Aorta (tissue), 5 donors: ENCODE measurements around the gene BMP8B. TPM values are rescaled to one million over a fixed set of nuclear protein-coding genes. Genes with fewer than 3 reads are reported as not detected.
"Not testable (repeated sequence)": the region's sequence is repeated elsewhere in the genome, so short reads cannot be mapped to it uniquely, and the experiment has no call there.

ENCODE experiments used
- ATAC-seq: fragments of 200-7000 bp; cut with Tn5 transposase; one replicate; pipeline ENCODE4 v1.9.1; 2022; ENCODE audit warnings: moderate library complexity; ENCODE audit not compliant: low FRiP score
- DNase-seq, 2 donors: peaks; one replicate each; pipeline ENCODE4 v3.0.0-alpha.2; 2020
- H3K27ac ChIP-seq, 2 donors: one replicate each; pipeline ENCODE4 v1.5.1; 2013; ENCODE audit warnings: low read length in 2 of 2, mild to moderate bottlenecking in 2 of 2, moderate library complexity in 2 of 2, control low read depth in 1 of 2, inconsistent platforms in 1 of 2, low read depth in 1 of 2
- H3K27me3 ChIP-seq, 2 donors: one replicate each; pipeline ENCODE4 v1.6.1; 2013; ENCODE audit warnings: control low read depth in 1 of 2, low read length in 1 of 2, mild to moderate bottlenecking in 1 of 2, moderate library complexity in 1 of 2; ENCODE audit not compliant: insufficient read depth in 2 of 2, control insufficient read depth in 1 of 2
- H3K36me3 ChIP-seq, 2 donors: one replicate each; pipeline ENCODE4 v1.6.1; 2013; ENCODE audit warnings: control low read depth in 1 of 2, low read length in 1 of 2, mild to moderate bottlenecking in 1 of 2; ENCODE audit not compliant: insufficient read depth in 2 of 2, control insufficient read depth in 1 of 2
- H3K4me1 ChIP-seq, 2 donors: one replicate each; pipeline ENCODE4 v1.6.1; 2013; ENCODE audit warnings: low read length in 2 of 2, control low read depth in 1 of 2, mild to moderate bottlenecking in 1 of 2, moderate library complexity in 1 of 2; ENCODE audit not compliant: insufficient read depth in 2 of 2, control insufficient read depth in 1 of 2
- H3K4me3 ChIP-seq, 2 donors: one replicate each; pipeline ENCODE4 v1.5.1; 2013; ENCODE audit warnings: low read length in 2 of 2, control low read depth in 1 of 2, mild to moderate bottlenecking in 1 of 2
- H3K9me3 ChIP-seq: one replicate; pipeline ENCODE4 v1.6.1; 2013; ENCODE audit warnings: mild to moderate bottlenecking, low read length; ENCODE audit not compliant: control insufficient read depth
- WGBS, 2 donors: extraction: QIAGEN DNeasy Blood & Tissue Kit; methylation state at CpG; one replicate each; pipeline ENCODE4 v1.1.7; 2013; 5-methylcytosine and 5-hydroxymethylcytosine counted together
- intact Hi-C, 2 donors: fragments of 100-400 bp; cut with DNase I; formaldehyde crosslinking; loops; one replicate each; pipeline versions ENCODE4 v1.14.2 to v1.15.0; 2022
- polyA plus RNA-seq, 2 donors: library from polyadenylated mRNA; stranded (reverse); fragments of 200-250 nt; gene quantifications; one replicate each; pipeline ENCODE4 v1.2.3, GENCODE V29; 2013
- total RNA-seq, 2 donors: library from RNA; stranded (reverse); fragmentation: NEBNext Ultra II Directional; extraction: Animal tissue kit (Norgen Biotek cat#: 25700); gene quantifications; one replicate each; pipeline ENCODE4 v1.2.1, GENCODE V29; 2021
- donor health status: healthy with polysubstance abuse.
- donor health status: Bipolar disorder and iron deficiency.
- donor health status: DM: no; HTN: no; CAD: no.
- donor health status: DM: no; HTN: no; CAD: no.
- donor health status: DM: yes; HTN: yes; CAD: no.

BMP8B gene
- total and polyA plus RNA-seq, 4 donors = 0.03 to 1.4 (median 0.91) TPM

- ATAC-seq (no peak), DNase-seq (no peak)
- Histone ChIP-seq H3K27me3 (no peaks in the 10 kb centered on the region), H3K9me3 (no peaks in the 10 kb centered on the region), H3K27ac (no peak overlapping the region), H3K36me3 (no peaks in the 10 kb centered on the region), H3K4me1 (no peaks in the 10 kb centered on the region), H3K4me3 (no peak overlapping the region)
- WGBS, 2 donors = 78 to 86% methylated on average over 2 of the region's 2 CpGs
- intact Hi-C loops = no loop called here
These were observed 40.1 kb upstream of the BMP8B start for GRCh38 chr1:39828734-39829133.

- ATAC-seq, H3K36me3 ChIP-seq, H3K27me3 ChIP-seq, H3K9me3 ChIP-seq, H3K4me3 ChIP-seq, DNase-seq, intact Hi-C loops, H3K27ac ChIP-seq, H3K4me1 ChIP-seq: not testable (repeated sequence)
- 73 to 83% methylated on average over 6 of the region's 6 CpGs for WGBS, 2 donors
These were observed 39.6 kb upstream of the BMP8B start for GRCh38 chr1:39828255-39828654.

GRCh38 chr1:39827201-39827600 lies 38.5 kb upstream of the BMP8B start:
- no peaks in the 10 kb centered on the region for H3K27me3 ChIP-seq
- WGBS, 2 donors = 71 to 73% methylated on average over 7 of the region's 7 CpGs
- intact Hi-C loops = no loop called here

GRCh38 chr1:39826583-39826982 lies 37.9 kb upstream of the BMP8B start:
- 83 to 85% methylated on average over 6 of the region's 6 CpGs for WGBS, 2 donors
- no peaks in the 10 kb centered on the region for H3K4me1 ChIP-seq
- H3K9me3 ChIP-seq = no peaks in the 10 kb centered on the region
- no peaks in the 10 kb centered on the region for H3K27me3 ChIP-seq
- H3K36me3 ChIP-seq = no peaks in the 10 kb centered on the region
- H3K4me3 ChIP-seq = no peak overlapping the region
- H3K27ac ChIP-seq = no peak overlapping the region
- DNase-seq = no peak
- intact Hi-C loops = no loop called here
- no peak for ATAC-seq

More at GRCh38 chr1:39827201-39827600, 38.5 kb upstream of the BMP8B start:
- Histone ChIP-seq H3K4me3 (no peak overlapping the region), H3K27ac (no peak overlapping the region), H3K4me1 (no peaks in the 10 kb centered on the region), H3K36me3 (no peaks in the 10 kb centered on the region), H3K9me3 (no peaks in the 10 kb centered on the region)
- DNase-seq = no peak
- ATAC-seq = no peak

- ATAC-seq (no peak), DNase-seq (no peak)
- Histone ChIP-seq H3K9me3 (no peaks in the 10 kb centered on the region), H3K27ac (no peak overlapping the region), H3K4me1 (no peaks in the 10 kb centered on the region), H3K4me3 (no peak overlapping the region), H3K27me3 (no peaks in the 10 kb centered on the region), H3K36me3 (no peaks in the 10 kb centered on the region)
- intact Hi-C loops = no loop called here
- WGBS, 2 donors = 84 to 85% methylated on average over 7 of the region's 7 CpGs
These were observed 36.8 kb upstream of the BMP8B start for GRCh38 chr1:39825432-39825941.

GRCh38 chr1:39823450-39823849 lies 34.8 kb upstream of the BMP8B start:
- DNase-seq, ATAC-seq, H3K4me1 ChIP-seq, H3K9me3 ChIP-seq, intact Hi-C loops, H3K4me3 ChIP-seq, H3K27me3 ChIP-seq, H3K36me3 ChIP-seq, H3K27ac ChIP-seq: not testable (repeated sequence)
- 96 to 98% methylated on average over 3 of the region's 3 CpGs for WGBS, 2 donors

GRCh38 chr1:39822146-39822545 lies 33.5 kb upstream of the BMP8B start:
- DNase-seq = no peak
- ATAC-seq = no peak
- Histone ChIP-seq H3K36me3 (no peaks in the 10 kb centered on the region), H3K27me3 (no peaks in the 10 kb centered on the region), H3K4me1 (no peaks in the 10 kb centered on the region), H3K4me3 (no peak overlapping the region), H3K27ac (no peak overlapping the region), H3K9me3 (no peaks in the 10 kb centered on the region)
- intact Hi-C loops = no loop called here
- WGBS, 2 donors = 40 to 47% methylated on average over 5 of the region's 5 CpGs

GRCh38 chr1:39819091-39819812 lies 30.6 kb upstream of the BMP8B start:
- Histone ChIP-seq H3K27me3 (no peaks in the 10 kb centered on the region), H3K4me1 (no peaks in the 10 kb centered on the region), H3K4me3 (no peak overlapping the region), H3K27ac (no peak overlapping the region), H3K36me3 (no peaks in the 10 kb centered on the region), H3K9me3 (no peaks in the 10 kb centered on the region)
- intact Hi-C loops = loop anchor here (2.0 to 5.0 kb wide), 2 partner anchors 83 to 154 kb away; partner anchors contain the start of gene MYCL (in 2 of the 2)
- DNase-seq = no peak
- no peak for ATAC-seq
- 90% methylated on average over 22 of the region's 22 CpGs for WGBS, 2 donors

GRCh38 chr1:39818482-39818881 lies 29.8 kb upstream of the BMP8B start:
- H3K9me3 ChIP-seq = no peaks in the 10 kb centered on the region
- DNase-seq (no peak), ATAC-seq (no peak)
- H3K36me3 ChIP-seq = no peaks in the 10 kb centered on the region
- H3K27me3 ChIP-seq = no peaks in the 10 kb centered on the region
- intact Hi-C loops = loop anchor here (2.0 to 5.0 kb wide), 2 partner anchors 84 to 154 kb away; partner anchors contain the start of gene MYCL (in 2 of the 2)
- no peaks in the 10 kb centered on the region for H3K4me1 ChIP-seq
- no peak overlapping the region for H3K27ac ChIP-seq
- WGBS, 2 donors = 95 to 96% methylated on average over 2 of the region's 2 CpGs
- H3K4me3 ChIP-seq = no peak overlapping the region
